Stomach (tissue), 4 donors: ENCODE results near the gene CLEC18A.
"Not testable (repeated sequence)": the region's sequence is repeated elsewhere in the genome, so short reads cannot be mapped to it uniquely, and the experiment has no call there.

ENCODE experiments used
- CTCF ChIP-seq, 7 experiments: fragments of 450-650 bp in 4 of 7; fragments of 200-600 bp in 3 of 7; sonication (generic) in 3 of 7; IDR thresholded peaks; one replicate each; pipeline ENCODE4 v1.5.1; 2016 to 2019; ENCODE audit warnings: antibody characterized with exemption in 7 of 7, control low read depth in 2 of 7, mild to moderate bottlenecking in 1 of 7
- POLR2A ChIP-seq, 4 donors: fragments of 450-650 bp; IDR thresholded peaks; one replicate each; pipeline ENCODE4 v1.6.1; 2016; ENCODE audit warnings: antibody characterized with exemption in 4 of 4, control low read depth in 2 of 4, mild to moderate bottlenecking in 1 of 4, moderate library complexity in 1 of 4

- not testable (repeated sequence) for TF ChIP-seq POLR2A, CTCF (IDR thresholded peaks at IDR 0.05)
Measured at GRCh38 chr16:70003511-70003910, 52.4 kb downstream of the CLEC18A start.
